Renal cortex interstitium (tissue), 11 donors: ENCODE results near the gene SMIM41. TPM values are rescaled to one million over a fixed set of nuclear protein-coding genes. Genes with fewer than 3 reads are reported as not detected.

ENCODE experiments used
- DNase-seq, 11 donors: peaks; one replicate each; pipeline ENCODE4 v3.0.0-alpha.2; 2013; ENCODE audit warnings: low read depth in 9 of 11, low spot score in 4 of 11; ENCODE audit errors: extremely low read depth in 1 of 11
- polyA plus RNA-seq, 3 donors: library from polyadenylated mRNA; unstranded; fragments of 120-200 nt; gene quantifications; one replicate each; pipeline ENCODE4 v1.2.1, GENCODE V29; 2013; ENCODE audit not compliant: insufficient read length in 3 of 3

Gene SMIM41
- polyA plus RNA-seq, 3 donors, result 0.34 to 0.73 (median 0.69) TPM

GRCh38 chr12:52081263-52081733, 1.8 kb downstream of the SMIM41 start:
- no peak for DNase-seq

GRCh38 chr12:52082026-52082668, 2.6 kb downstream of the SMIM41 start:
- no peak for DNase-seq

GRCh38 chr12:52082669-52082987, 3.1 kb downstream of the SMIM41 start:
- DNase-seq, result no peak

- DNase-seq, result no peak
Observed at GRCh38 chr12:52082988-52083637, 3.6 kb downstream of the SMIM41 start.

- DNase-seq, result no peak
Observed at GRCh38 chr12:52083638-52083996, 4.1 kb downstream of the SMIM41 start.

GRCh38 chr12:52084491-52085231, 5.2 kb downstream of the SMIM41 start:
- no peak for DNase-seq

- no peak for DNase-seq
Observed at GRCh38 chr12:52085682-52086180, 6.2 kb downstream of the SMIM41 start.

GRCh38 chr12:52086366-52086765, 6.9 kb downstream of the SMIM41 start:
- DNase-seq, result no peak

- DNase-seq, result no peak
Observed at GRCh38 chr12:52086944-52087835, 7.7 kb downstream of the SMIM41 start.

- no peak for DNase-seq
Observed at GRCh38 chr12:52087961-52088820, 8.7 kb downstream of the SMIM41 start.

- no peak for DNase-seq
Observed at GRCh38 chr12:52089491-52089890, 10.0 kb downstream of the SMIM41 start.

GRCh38 chr12:52090291-52090690, 10.8 kb downstream of the SMIM41 start:
- no peak for DNase-seq

GRCh38 chr12:52091061-52091460, 11.6 kb downstream of the SMIM41 start:
- no peak for DNase-seq

- DNase-seq, result no peak
Observed at GRCh38 chr12:52091869-52092268, 12.4 kb downstream of the SMIM41 start.

- no peak for DNase-seq
Observed at GRCh38 chr12:52093346-52093745, 13.8 kb downstream of the SMIM41 start.

GRCh38 chr12:52096332-52097044, 17.0 kb downstream of the SMIM41 start:
- no peak for DNase-seq

GRCh38 chr12:52097045-52097666, 17.7 kb downstream of the SMIM41 start:
- DNase-seq, result no peak
